IPS-NIHi7 (cell line): ENCODE results near the gene SMG6.
A peak's percentile ranks its signal among the peaks of the same experiment; 100 is the strongest.
"Not testable (repeated sequence)": the region's sequence is repeated elsewhere in the genome, so short reads cannot be mapped to it uniquely, and the experiment has no call there.

ENCODE experiments used
- DNase-seq: peaks from one replicate; pipeline ENCODE4 v3.0.0; 2012; ENCODE audit warnings: mixed read lengths; ENCODE audit errors: extremely low spot score

The SMG6 gene

DNA sequence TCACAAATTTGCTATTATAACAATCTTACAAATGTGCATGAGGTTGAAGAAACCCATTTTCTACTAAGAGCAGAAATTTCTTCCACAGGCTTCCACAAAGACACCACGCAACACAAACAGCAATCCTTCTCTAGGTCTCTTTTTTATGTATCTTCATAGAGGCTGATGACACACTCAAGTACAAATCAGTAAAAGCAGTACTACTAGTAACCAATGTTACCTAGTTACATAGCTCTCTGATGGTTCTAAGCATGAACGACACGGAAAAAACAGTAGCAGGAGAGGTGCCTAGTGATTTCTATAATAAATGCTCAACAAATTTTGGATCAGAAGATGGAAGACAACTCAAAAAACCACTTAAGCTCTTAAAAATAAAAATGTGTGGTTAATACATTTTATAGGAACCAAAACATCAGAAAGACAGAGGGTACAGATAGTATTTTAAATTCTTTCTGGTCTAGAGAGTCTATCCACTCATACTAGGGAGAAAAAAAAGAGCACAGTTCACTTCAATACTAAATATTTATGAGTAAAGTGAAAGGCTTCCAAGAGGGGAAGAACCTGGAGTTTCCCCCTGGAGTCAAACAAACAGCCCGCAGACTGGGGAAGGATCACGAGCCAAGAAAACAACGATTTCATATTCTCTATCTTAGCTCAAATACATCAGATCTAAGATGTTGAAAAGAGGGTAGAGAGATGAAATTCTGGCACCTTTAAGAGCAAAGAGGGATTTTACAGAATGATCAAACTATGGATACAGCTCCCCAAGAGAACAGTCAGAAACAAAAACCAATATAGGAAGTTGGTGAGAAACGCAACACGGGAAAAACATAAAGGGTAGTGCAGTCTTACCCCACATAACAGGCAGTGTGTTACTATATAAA, 40.2 kb downstream of the SMG6 start:
- no peak for DNase-seq

DNA sequence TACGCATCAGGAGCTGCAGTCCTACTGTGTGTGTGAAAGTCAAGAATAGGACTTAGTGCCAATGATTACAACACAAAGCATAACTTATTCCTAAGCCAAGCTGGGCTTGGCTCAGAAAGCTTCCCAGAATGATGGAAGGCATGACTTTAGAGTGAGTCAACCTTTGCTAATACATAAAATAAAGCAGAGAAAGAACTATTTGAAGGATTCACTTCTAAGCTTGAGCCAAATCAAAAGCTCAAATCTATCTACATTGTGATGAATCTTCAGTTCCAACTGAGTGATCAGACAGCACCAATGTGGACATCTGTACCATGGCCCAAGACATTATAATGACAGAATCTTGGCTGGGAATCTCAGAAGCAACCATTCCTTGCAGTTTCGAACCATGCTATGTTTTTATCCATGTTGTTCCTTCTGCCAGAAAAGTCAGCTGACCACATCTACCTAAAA, 41.4 kb downstream of the SMG6 start:
- no peak for DNase-seq

DNA sequence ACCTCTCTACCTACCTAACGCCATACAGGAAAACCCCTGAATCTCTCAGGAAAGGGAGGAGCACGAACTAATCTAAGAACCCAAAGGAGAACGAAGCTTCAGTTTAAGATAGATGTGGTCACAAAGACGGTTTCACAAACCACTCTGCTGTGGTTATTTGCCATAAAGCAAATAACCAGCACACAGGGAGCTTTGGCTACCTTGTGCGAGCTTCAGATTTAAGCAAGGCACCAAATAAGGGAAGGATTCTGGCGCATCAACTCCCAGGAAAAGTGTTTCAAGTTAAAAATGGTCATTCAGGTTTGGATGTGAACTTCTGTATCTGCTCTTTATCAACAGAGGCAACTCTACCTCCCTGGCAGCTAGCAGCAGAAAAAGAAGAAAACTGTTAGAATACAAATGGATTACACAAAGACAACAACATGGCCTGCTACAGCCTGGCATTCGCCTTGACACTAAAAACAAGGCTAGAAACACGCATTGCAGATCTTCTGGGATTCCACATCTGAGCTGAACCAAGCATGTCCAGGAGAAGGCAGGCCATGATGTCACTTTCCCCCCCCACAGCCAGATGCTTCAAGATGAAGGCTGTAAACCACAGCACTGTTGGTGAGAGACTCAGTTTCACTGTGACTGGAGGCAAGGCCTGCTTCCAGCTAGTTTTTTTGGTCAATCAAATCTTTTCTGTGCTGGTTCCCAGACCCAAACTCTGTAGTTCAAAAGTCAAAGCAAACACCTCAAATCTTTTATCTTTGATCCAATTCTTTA, 43.6 kb downstream of the SMG6 start:
- no peak for DNase-seq

DNA sequence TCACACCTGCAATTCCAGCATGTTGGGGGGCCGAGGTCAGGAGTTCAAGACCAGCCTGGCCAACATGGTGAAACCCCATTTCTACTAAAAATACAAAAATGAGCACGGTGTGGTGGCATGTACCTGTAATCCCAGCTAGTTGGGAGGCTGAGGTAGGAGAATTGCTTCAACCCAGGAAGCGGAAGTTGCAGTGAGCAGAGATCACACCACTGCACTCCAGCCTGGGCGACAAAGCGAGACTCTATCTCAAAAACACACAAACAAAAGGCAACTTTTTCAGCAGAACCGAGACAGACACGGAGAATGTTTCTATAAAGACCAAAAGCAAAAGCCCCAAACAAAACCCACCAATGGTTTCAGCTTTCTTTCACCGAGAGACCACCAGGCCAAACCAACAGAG, 44.8 kb downstream of the SMG6 start:
- DNase-seq: not testable (repeated sequence)

DNA sequence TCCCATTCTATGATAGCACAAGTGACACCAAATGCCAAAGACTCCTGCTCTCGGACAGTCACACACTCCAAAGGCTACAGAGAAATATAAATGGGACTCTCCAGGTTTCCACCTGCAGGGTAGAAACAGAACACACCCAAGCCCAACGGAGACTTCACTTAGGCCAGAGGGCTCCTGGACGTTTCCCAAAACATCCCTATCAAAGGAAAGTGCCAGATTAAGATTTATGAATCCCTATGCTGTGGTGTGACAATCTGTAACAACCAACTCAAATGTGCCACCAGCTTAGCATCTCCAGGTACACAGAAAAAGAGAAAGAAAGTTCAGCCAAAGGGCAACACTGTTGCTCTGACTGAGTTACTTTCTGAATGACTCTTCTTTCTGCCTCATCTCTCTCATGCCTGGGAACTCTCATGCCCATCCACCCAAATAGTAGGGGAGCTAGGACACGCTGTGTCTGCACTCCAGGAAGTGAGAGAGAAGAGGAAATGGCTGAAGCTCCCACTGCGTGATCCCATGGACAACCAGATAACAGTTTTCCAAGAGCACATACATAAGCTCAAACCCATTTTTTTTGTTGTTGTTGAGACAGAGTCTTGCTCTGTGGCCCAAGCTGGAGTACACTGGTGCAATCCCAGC, 49.7 kb downstream of the SMG6 start:
- DNase-seq: no peak

DNA sequence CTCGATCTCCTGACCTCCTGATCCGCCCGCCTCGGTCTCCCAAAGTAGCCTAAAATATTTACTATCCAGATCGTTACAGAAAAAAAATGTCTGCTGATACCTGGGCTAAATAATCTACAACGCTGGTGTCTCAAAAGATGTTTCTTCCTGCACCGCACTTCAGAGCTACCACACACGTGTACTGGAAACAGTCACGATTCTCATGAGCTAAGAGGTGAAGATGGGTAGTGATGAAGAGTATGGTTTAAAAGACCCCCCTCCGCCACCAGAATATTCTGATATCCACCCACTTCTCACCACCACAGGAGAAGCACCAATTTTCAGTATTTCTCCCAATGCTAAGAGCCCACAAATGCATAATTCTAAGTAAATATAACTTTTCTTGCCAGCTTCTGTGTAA, 50.2 kb downstream of the SMG6 start:
- DNase-seq: no peak

DNA sequence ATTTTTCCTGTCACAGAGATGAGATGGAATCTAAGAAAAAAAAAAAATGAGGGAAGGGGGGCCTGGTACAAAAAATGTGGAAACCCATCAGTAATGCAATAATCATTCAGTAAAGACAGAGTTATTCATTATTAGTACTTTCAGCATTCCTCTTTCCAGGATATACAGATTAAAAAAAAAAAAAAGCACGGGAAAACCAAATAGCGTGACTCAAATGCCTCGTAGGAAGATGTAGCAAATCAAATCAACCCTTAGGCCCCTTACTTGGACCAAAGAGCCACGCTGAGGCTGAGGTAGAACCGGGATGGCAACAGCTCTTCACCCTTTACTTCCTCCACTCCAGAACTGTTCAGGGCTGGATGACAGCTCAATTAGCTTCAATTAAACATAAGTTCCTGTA, 52.5 kb downstream of the SMG6 start:
- DNase-seq: no peak

DNA sequence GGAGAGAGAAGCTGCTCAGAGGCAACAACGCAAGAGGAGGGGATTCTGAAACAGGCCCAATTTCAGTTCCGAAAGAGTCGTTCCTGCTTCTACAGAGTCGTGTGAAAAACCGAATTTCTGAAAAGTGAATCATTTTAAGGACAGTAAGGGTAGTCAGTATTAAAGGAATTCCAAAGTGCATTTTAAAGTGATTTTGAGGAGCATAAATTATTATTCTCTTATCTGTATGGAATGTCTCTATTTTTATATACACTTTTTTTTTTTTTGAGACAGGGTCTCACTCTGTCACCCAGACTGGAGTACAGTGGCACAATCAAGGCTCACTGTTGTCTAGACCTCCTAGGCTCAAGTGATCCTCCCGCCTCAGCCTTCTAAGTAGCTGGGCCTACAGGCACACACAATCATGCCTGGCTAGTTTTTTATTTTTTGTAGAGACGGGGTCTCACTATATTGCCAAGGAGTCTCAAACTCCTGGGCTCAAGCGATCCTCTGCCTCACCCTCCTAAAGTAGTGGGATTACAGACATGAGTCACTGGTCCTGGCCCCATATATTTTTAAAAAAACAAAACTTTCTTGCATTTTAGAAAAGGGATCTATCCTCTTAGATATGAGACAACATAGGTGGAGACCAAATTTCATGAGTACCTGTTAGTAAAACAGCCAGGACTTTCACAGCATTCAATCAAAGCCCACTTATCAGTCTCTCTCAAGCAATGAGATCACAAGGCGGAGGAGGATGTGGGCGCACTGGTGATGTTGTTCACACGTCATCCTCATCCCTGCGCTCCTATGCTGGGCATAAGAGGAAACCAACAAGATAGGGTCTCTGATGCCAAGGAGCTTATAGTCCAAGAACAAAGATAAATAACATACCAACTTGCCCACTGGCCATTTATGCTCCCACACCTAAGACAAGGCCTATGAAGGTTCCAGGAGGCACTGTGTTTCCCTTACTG, 53.2 kb downstream of the SMG6 start:
- DNase-seq: no peak

DNA sequence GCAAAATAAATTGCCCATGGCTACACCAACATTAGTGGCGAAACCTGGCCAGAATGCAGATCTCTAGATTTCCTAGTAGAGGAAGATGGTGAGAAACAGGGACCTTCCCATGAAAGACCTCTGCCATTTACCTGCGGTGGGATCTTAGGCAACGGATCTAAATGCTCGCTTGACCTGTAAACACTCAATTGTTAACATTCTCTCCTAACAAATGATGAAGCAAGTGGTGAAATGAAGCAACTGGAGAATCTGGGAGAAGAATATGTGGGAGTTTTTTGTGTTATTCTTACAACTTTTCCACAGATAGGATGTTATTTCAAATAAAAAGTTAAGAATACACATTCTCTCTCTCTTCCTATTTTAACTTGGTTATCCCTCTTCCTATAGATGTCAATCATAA, 56.6 kb downstream of the SMG6 start:
- no peak for DNase-seq

DNA sequence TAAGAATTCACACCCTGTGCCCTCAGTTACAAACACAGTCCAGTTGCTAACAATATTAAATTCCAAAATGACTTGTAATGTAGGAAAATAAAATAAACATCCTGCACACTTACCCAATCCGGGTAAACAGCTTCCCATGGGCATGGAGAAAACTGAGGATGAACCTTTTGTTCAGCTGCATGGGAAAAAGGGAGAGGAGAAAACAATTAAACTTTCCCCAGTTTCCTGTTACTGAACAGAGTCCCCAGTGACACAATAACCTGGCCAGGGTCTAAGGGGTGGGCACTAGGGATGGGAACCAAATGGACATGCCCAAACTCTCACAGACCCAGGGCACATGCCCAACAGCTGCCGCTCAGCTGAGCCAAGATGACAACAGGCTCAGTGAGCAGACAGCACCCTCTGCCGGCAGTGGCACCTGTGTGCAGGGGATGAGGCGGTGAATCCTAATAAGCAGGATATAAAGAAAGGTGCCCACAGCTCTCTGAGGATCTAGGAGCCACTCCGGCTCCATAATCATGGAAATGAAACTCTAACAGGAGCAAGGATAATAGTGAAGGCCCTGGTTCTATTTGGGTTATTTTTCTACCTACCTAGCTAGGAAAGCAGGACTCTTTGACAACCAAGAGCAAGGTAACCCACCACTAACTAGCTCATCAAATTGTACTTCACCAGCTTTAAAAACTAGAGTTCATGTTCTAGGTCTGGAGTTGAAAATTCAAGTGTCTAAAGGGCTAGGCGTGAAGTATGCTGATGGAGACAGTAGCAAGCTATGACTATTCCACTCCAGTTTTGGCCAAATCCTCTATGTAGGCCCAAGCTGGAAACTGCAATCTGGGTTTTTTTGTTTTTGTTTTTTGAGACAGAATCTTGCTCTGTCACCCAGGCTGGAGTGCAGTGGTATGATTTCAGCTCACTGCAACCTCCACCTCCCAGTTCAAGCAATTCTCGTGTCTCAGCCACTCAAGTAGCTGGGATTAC, 58.8 kb downstream of the SMG6 start:
- DNase-seq: peak; percentile 92

DNA sequence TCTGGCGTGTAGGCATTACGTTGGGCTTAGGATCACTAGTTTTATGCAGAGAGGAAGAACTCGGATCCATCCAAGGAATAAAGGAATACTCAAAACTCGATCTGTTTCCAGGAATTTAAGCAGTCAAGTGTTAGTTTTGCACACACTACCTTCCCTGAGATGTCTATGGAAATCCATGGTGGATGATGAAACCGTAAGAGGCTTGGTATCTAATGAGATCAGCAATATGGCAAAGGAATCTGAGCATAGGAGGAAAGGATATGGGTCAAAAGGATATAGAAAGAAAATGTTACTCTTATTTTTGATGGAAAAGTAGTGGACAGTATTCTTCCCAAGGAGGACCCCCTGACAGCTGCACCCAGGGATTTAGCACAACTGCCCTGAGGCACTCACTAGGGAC, 59.6 kb downstream of the SMG6 start:
- no peak for DNase-seq

DNA sequence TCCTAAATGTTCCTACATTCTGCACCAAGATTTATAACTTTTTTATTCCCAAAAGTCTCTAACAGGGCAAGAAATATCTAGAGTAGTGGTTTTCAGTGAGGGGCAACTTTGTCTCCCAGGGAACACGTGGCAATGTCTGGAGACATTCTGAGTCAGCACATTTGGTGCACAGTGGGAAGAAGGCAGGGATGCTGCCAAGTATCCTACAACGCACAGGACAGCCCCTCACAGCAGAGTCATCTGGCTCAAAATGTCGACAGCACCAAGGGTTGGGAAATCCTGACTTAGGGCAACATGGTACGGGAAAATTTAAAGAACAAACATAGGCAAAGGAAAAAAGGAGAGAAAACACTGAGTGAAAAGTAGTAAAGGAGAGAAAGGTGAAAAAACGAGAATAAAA, 61.8 kb downstream of the SMG6 start:
- no peak for DNase-seq

DNA sequence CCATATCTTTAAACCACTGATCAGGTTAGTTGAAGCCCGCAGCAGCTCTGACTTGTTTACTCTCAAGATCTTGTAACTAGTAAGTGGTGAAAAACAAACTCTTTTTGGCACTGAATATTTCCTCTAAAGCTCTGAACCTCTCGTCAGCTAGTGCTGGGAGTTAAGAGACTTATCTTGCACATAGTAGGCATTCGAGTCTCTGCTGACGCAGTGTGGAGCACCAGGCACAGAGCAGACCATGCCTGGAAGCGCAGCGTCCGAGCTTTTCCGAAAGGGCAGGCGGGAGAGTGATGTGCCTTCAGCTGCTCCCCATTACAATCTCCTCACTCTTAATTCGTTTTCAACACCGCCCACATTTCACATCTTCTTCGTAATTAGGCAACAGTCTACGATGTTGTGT, 63.0 kb downstream of the SMG6 start:
- no peak for DNase-seq

DNA sequence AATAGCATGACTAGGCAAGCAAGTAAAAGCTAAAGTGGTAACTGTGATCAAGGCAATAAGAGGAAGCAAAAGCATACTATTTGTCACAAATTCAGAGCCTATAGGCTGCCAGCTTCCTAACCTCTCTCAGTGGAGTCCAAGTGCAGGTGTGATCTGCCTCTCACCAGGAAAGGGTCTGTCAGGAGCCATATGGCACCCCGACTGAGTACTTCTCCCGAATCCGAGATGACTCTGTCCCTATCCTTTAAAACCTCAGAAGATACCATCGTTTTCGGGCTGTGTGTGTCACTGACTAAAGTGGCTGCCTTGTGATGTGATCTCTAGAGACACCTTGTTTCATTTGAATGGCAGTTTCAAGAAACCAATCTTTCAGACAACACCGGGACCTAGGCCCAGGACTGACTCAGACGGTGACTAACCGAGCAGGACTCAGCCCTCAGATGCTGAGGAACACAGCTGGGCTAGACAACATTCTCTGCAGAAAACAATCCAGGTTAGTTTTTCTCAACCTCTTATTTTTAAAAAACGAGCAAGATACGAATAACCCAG, 63.6 kb downstream of the SMG6 start:
- DNase-seq: no peak

DNA sequence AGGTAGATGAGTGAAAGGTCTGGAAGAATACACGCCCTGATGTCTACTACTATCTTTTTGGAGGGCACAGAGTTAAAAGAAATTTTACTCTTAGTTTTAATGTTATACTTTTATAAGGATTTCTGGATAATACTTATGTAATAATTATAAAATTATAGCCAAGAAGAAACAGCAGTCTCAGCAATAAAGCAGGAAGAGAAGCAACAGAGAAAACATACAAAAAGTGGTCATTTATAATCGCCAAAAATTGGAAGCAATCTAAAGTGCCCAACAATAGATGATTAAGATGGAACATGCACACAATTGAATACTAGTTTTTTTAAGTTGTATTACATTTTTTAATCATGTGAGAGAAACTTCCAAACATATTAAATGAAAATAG, 64.4 kb downstream of the SMG6 start:
- DNase-seq: no peak

DNA sequence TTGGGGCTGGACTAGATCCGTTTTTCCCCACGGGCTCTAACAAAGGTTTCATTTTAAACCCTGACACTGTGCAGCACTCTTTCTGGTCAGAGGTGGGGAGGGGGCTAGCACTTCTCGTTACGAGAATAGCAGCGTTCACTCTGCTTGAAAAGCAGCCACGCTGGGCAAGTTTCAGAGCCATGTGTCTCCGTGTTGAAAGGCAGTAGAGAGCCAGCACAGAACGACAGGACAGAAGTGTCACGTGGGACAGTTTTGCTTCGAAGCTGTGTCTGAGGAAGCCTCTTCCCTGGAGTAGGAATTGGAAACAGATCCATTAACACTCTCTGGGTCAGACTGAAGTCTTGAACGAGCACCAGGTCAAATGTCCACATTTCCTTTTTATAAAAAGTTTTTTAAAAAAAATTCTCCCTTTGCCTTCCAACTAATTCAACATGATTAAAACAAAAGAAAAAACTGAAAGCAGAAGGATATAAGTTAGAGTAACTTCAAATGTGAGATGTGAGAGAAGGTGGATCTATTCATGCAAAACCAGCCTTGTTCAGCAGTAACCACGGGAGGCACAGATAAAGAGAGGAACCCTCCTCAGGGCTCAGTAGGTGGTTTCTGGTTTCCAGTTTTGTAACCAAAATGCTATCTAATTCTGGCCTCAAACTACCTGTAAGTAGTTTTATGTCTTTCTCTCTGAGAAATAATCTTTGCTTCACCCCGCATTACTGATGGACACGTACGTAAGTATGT, 65.0 kb downstream of the SMG6 start:
- no peak for DNase-seq

DNA sequence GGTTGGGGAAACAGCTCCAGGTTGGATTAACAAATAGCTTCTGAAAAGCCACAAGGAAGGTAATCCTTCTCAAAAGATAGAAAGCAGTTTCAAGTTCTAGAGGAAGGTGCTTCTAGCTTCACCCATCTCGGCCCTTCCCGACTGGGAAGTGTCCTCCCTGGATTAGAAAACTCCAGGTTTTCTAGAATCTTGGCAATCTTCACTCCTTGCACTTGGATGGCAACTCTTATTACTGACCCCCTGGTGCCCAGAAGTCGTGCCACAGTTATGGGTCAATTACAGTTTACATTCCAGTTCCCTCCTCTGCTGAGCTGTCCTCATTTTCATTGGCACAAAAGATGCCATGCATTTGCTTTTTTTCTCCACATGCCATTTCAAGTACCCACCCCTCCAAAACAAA, 65.6 kb downstream of the SMG6 start:
- no peak for DNase-seq

DNA sequence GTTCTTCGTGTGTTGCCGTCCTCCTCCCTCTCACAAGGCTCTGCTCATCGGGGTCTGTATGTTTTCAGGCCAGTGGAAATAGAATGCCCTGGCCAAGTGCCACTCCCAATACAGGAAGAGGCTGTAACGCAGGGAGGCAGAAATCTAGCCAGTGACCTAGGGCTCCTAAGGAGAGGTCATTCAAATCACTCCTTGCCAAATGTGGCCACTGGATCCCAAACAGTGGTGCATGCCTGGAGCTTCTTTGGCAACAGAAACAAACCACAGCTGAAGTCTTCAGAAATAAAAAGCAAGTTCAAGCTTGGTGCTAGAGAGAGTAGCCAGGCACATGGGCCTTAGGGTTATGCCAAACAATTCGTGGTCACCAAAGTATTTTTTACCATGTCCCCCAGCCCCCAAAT, 66.1 kb downstream of the SMG6 start:
- DNase-seq: no peak

DNA sequence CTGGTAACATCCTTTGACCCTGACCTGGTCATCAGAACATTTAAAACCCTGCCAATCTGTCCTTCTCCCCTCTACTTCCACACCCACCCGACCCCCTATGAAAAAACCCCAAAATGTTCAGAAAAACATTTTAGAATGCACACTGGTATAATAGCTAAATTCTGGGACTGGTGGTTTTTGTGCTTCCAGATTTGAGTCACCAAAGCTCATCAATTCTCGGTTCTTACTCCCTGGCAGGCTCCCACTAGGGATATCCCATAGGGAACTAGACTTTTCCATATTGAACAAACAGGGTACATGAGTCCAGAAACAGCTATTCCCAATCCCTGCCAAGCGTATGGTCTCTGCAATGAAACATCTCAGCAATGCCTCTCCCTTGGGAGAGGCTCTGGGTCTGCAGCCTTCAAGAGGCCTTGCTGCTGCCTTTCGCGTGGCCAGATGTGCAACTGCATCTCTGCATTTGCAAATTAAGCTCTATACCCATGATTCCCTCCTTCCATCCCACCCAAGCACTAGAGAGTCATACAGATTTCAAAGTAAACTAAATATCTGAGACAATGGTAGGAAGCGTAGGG, 67.7 kb downstream of the SMG6 start:
- DNase-seq: no peak
